Measurements from ENCODE around the gene PHLPP2. TPM values are rescaled to one million over a fixed set of nuclear protein-coding genes. Genes with fewer than 3 reads are reported as not detected.
A peak's percentile ranks its signal among the peaks of the same experiment; 100 is the strongest.

PHLPP2 gene
- total RNA-seq, 1 donor: 12.7 TPM

DNA sequence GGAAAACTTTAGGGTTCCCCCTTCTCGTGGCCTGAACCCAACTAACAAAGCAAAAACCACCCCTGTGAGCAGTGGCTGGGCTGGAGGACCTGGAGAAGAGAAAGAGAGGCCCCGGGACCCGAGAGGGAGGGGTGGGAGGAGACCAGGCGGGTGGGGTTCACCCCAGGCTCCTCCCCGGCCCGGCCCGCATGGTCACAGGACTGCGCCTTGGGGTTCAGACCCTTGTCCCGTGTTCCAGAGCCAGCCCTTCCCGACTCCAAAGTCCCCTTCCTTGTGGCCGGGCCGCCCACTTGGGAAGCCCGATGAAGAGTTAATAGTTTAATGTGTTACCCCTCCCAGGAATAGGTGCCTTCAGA, 97.7 kb downstream of the PHLPP2 start:
- no peak for DNase-seq (ENCODE audit: insufficient read length, low spot score, missing footprints)
- Histone ChIP-seq H4K20me1 (ENCODE audit: insufficient read depth, low read length) (no peaks in the 10 kb centered on the region), H3K79me2 (ENCODE audit: insufficient read depth, low read length) (no peaks in the 10 kb centered on the region), H3K4me2 (ENCODE audit: insufficient read depth, low read length) (peak overlapping the region; percentile 77), H3K4me3 (ENCODE audit: insufficient read depth, low read length) (peak overlapping the region; percentile 58), H3K36me3 (ENCODE audit: insufficient read depth, low read length) (no peaks in the 10 kb centered on the region), H3K9me3 (ENCODE audit: low read depth, low read length) (no peaks in the 10 kb centered on the region), H3K27ac (ENCODE audit: low read depth, low read length) (no peak overlapping the region), H3K4me1 (ENCODE audit: insufficient read depth, low read length) (peaks cover 5% of the 10 kb centered on the region), H3K27me3 (ENCODE audit: insufficient read depth, low read length) (peaks cover 35% of the 10 kb centered on the region), H2AFZ (ENCODE audit: low read length) (peak overlapping the region; percentile 35)
- no peak for TF ChIP-seq CTCF (IDR thresholded peaks at IDR 0.05; ENCODE audit: extremely low read depth, low read depth, low read length)

- peak within 1 kb of the TSS; percentile 58 for H3K4me3 ChIP-seq (ENCODE audit: insufficient read depth, low read length)
- no peaks in the 10 kb centered on the region for H3K79me2 ChIP-seq (ENCODE audit: insufficient read depth, low read length)
- H3K36me3 ChIP-seq (ENCODE audit: insufficient read depth, low read length): no peaks in the 10 kb centered on the region
- DNase-seq (ENCODE audit: insufficient read length, low spot score, missing footprints): peak; percentile 85
- no peaks in the 10 kb centered on the region for H4K20me1 ChIP-seq (ENCODE audit: insufficient read depth, low read length)
- H3K4me1 ChIP-seq (ENCODE audit: insufficient read depth, low read length): peaks cover 5% of the 10 kb centered on the region
- no peaks in the 10 kb centered on the region for H3K9me3 ChIP-seq (ENCODE audit: low read depth, low read length)
- peak within 1 kb of the TSS; percentile 77 for H3K4me2 ChIP-seq (ENCODE audit: insufficient read depth, low read length)
- peak within 1 kb of the TSS; percentile 51 for H2AFZ ChIP-seq (ENCODE audit: low read length)
- peaks cover 35% of the 10 kb centered on the region for H3K27me3 ChIP-seq (ENCODE audit: insufficient read depth, low read length)
- H3K27ac ChIP-seq (ENCODE audit: low read depth, low read length): no peak within 1 kb of the TSS
- TF ChIP-seq CTCF (IDR thresholded peaks at IDR 0.05; ENCODE audit: extremely low read depth, low read depth, low read length): no peak
These were observed 98.3 kb downstream of the PHLPP2 start, which contains the start of gene MARVELD3 for GRCh38 chr16:71626018-71626857. Gene MARVELD3 (plus strand): TSS chr16:71626184. CDS start chr16:71626230, 46 bp downstream.

DNA sequence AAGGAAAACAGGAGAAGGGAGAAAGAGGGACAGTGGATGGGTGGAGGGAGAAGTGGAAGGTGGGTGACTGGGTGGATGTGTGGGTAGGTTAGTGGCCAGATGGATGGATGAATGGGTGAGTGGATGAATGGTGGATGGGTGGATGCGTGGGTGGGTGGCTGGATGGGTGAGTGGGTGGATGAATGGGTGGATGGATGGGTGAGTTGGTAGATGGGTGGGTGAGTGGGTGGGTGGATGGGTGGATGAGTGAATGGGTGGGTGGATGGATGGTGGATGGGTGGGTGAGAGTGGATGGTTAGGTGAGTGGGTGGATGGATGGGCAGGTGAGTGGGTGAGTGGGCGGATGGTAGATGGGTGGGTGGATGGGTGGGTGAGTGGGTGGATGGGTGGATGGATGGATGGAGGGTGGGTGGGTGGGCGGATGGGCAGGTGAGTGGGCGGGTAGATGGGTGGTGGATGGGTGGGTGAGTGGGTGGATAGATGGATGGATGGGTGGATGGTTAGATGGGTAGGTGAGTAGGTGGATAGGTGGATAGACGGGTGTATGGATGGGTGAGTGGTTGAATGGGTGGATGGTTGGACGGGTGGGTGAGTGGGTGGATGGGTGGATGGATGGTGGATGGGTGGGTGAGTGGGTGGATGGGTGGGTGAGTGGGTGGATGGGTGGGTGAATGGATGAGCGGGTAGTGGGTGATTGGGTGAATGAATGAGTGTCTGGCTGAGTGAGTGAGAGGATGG, 99.2 kb downstream of the PHLPP2 start:
- Histone ChIP-seq H3K36me3 (ENCODE audit: insufficient read depth, low read length) (no peaks in the 10 kb centered on the region), H2AFZ (ENCODE audit: low read length) (no peak overlapping the region), H4K20me1 (ENCODE audit: insufficient read depth, low read length) (no peaks in the 10 kb centered on the region), H3K79me2 (ENCODE audit: insufficient read depth, low read length) (no peaks in the 10 kb centered on the region), H3K4me2 (ENCODE audit: insufficient read depth, low read length) (no peak overlapping the region), H3K4me1 (ENCODE audit: insufficient read depth, low read length) (peaks cover 5% of the 10 kb centered on the region), H3K27ac (ENCODE audit: low read depth, low read length) (no peak overlapping the region), H3K9me3 (ENCODE audit: low read depth, low read length) (no peaks in the 10 kb centered on the region), H3K27me3 (ENCODE audit: insufficient read depth, low read length) (peaks cover 35% of the 10 kb centered on the region), H3K4me3 (ENCODE audit: insufficient read depth, low read length) (no peak overlapping the region)
- TF ChIP-seq CTCF (IDR thresholded peaks at IDR 0.05; ENCODE audit: extremely low read depth, low read depth, low read length): no peak
- no peak for DNase-seq (ENCODE audit: insufficient read length, low spot score, missing footprints)

GRCh38 chr16:71623597-71623996, 100.9 kb downstream of the PHLPP2 start:
- Histone ChIP-seq H3K9me3 (ENCODE audit: low read depth, low read length) (no peaks in the 10 kb centered on the region), H3K4me2 (ENCODE audit: insufficient read depth, low read length) (peak overlapping the region; percentile 7), H4K20me1 (ENCODE audit: insufficient read depth, low read length) (no peaks in the 10 kb centered on the region), H3K27ac (ENCODE audit: low read depth, low read length) (no peak overlapping the region), H2AFZ (ENCODE audit: low read length) (no peak overlapping the region), H3K27me3 (ENCODE audit: insufficient read depth, low read length) (peaks cover 34% of the 10 kb centered on the region), H3K4me1 (ENCODE audit: insufficient read depth, low read length) (no peaks in the 10 kb centered on the region), H3K4me3 (ENCODE audit: insufficient read depth, low read length) (no peak overlapping the region), H3K36me3 (ENCODE audit: insufficient read depth, low read length) (no peaks in the 10 kb centered on the region), H3K79me2 (ENCODE audit: insufficient read depth, low read length) (no peaks in the 10 kb centered on the region)
- no peak for DNase-seq (ENCODE audit: insufficient read length, low spot score, missing footprints)
- TF ChIP-seq CTCF (IDR thresholded peaks at IDR 0.05; ENCODE audit: extremely low read depth, low read depth, low read length): no peak

Measured in osteoblast (primary cell).